Measurements from ENCODE around the gene ATP1B2.

GRCh38 chr17:7655541-7655840 is 4.8 kb downstream of the ATP1B2 start:
- no peak for TF ChIP-seq CTCF (IDR thresholded peaks at IDR 0.05; ENCODE audit: low read depth, low read length, poor library complexity, severe bottlenecking)
- TF ChIP-seq EZH2phosphoT487 (IDR thresholded peaks at IDR 0.05; ENCODE audit: borderline replicate concordance, low read length), result no peak
